GM04504 (cell line): ENCODE results near the gene ZCCHC7.
A peak's percentile ranks its signal among the peaks of the same experiment; 100 is the strongest.
"Not testable (repeated sequence)": the region's sequence is repeated elsewhere in the genome, so short reads cannot be mapped to it uniquely, and the experiment has no call there.

ENCODE experiments used
- DNase-seq: peaks from one replicate; pipeline ENCODE4 v3.0.0-alpha.2; 2012; ENCODE audit warnings: low read depth

Gene ZCCHC7

DNA sequence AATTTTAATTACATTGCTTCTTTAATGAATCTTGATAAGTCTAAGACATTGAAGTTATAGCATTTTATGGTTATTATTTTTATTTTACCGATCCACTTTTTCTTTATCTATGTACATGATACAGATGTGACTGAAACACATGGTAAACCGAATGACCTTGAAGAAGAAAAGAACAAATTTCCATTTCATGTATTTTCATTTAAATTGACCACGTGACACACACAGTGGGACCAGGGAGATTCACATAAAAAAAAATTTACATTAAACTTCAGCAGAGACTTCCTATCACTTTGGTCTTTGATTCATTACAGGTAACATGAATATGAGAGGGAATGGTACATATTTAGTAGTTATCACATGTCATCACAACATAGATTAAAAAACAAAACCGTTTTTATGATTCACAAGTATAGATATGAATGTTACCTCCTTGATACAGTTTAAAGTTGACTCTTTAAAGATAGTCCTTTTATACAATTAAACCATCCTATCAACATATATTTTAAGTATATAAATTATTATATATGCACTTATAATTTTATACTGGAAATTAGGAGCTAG is 133.1 kb downstream of the ZCCHC7 start:
- no peak for DNase-seq

DNA sequence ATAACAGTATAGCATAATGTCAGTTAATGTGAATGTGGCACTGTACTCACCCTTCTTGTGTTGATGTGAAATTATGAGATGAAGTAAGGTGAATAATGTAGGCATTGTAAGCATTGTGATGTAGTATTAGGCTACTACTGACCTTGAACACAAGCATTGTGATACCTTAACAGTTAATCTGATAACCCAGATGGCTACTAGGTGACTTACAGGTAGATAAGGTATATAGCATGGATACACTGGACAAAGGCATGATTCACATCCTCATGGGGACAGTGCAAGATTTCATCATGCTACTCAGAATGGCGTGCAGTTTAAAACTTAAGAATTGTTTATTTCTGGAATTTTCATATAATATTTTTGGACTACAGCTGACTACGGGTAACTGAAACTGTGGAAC is 134.8 kb downstream of the ZCCHC7 start:
- no peak for DNase-seq

DNA sequence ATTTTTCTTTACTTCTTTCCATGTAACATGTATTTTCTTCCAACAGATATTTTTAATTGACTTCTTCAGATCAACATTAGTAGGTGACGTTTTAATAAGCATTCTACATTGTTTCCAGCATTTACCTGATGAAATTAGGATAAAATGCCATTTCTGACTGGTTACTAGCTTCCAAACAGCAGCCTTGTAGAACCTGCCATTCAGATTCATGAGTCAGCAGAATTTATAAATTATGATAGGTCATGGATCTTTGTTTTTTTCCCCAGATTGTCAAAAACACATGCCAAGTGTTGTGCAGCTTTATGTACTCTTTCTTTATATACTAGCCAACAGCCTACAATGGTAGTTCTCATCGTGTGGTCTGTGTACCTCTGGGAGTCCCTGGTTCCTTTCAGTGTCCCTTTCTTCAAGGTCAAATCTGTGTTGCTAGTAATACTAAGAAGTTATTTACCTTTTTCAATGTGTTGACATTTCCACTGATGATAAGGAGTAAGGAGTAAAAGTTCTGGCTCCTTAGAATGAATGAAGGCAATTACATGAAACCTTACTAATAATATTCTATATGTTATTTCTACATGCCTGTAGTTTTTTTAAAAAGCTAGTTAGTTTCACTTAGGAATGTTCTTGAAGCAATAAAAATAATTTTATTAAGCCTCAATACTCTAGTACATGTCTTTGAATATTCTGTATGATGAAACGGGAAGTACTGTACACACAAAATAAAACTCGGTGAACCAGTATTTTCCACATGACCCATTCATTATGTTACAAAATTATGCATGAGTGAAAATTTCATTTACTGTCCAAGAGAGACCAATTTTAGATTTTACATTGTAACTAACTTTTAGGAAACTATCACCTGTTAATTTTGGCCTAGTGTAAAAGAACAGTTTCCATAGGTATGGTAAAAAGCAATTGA is 135.8 kb downstream of the ZCCHC7 start:
- DNase-seq, result no peak

DNA sequence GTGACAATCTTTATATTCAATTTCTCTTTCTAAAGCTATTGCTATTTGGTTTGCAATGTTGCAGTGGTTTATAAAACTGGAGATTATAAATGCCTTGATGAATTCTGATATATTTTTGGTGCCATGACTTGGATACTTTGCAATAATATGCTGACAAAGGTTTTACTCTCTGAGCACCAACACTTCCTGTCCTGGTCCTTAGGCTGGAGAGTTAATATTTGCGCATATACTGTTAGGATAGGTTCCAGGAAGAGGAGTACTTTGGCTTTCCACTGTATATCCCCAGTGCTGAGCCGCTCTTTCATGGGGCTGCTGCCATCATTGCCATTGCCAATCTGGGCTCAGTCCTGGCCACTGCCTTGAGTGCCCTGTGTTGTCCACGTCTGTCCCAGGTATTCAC is 139.6 kb downstream of the ZCCHC7 start:
- DNase-seq, result no peak

DNA sequence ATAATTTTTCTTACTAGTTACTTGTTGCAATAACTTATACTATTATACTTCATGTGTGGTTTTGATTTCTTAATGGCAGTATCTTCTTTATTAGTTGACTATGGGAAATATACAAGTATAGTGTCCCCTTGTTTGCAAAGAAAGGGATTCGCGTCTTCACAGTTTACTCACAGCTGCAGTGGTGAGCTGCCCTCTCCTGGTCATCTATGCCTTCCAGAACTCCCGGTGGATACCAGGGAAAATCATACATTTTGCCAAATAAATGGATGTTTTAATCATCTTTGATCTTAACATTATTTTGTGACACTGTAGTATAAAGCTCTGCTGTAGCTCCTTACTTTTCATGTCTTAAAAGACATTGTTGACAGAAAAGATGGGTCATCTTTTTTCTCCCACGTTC is 142.0 kb downstream of the ZCCHC7 start:
- no peak for DNase-seq

DNA sequence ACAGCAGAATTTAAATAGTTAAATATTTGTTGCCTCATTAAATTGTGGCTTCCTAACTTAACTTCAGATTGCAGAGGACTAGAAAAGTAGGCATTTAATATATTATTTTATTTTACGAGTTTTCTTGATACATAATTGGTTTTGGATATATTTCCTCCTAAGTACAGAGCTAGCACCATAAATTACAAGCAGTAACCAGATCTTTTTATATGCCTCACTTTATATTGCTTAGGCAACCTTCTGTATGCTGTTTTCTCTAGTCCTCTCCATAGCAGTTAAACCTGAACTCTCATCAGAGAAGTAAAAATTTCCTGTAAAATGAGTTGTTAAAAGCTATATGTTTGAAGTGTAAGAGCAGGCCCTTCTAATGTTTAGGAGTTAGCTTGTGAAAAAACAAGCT is 144.2 kb downstream of the ZCCHC7 start:
- DNase-seq, result no peak

DNA sequence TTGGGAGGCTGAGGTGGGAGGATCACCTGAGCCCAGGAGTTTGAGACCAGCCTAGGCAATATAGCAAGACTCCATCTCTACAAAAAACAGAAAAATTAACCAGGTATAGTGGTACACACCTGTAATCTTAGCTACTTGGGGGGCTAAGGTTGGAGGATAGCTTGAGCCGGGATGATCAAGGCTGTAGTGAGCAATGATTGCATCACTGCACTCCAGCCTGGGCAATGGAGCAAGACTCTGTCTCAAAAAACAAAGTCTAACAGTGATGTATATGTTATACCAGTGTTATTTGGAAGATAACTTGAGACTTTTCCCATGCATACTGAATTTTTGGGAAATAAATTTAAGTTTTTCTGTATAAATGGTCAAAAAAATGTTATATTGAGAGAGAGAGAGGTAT is 146.3 kb downstream of the ZCCHC7 start:
- DNase-seq, result no peak

DNA sequence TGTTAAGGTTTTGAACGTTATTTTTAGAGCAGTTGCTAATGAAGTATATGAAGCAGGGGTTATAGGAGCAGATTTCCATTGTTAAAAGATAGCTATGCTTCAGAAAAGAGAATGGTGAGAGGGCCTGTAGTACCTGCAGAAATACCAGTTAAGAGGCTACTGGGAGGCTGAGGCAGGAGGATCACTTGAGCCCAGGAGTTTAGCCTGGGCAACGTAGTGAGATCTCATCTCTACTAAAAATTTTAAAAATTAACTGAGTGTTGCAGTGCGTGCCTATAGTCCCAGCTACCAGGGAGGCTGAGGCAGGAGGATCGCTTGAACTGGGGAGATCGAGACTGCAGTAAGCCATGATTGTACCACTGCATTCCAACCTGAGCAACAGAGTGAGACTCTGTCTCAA is 148.8 kb downstream of the ZCCHC7 start:
- no peak for DNase-seq

DNA sequence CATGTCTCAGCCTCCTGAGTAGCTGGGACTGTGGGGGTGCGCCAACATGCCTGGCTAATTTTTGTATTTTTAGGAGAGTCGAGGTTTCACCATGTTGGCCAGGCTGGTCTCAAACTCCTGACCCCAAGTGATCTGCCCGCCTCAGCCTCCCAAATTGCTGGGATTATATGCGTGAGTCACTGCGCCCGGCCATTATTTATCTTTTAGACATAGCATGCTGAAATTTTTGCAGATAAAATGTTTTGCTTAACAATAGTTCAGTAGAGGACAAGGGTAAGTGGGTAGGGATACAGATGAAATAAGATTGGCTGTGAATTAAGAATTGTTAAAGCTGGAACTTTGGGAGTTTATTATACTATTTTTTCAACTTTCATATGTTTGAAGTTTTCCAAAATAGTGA is 151.3 kb downstream of the ZCCHC7 start:
- no peak for DNase-seq

DNA sequence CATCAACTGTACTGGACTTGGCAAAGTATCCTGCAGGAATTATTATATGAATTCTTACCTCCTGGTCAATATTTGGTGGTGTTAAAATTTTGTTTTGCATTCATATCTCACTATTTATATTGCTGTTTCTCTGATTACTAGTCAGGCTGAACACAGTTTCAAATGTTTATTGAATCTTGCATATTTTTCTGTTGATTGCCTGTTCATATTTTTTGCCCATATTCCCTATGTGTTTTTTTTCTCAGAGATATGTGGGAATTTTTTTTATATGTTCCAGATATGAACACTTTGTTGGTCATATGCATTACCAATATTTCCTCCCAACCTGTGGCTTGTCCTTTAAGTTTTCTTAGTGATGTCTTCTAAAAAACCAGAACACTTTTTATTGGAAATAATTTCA is 153.2 kb downstream of the ZCCHC7 start:
- DNase-seq, result no peak

DNA sequence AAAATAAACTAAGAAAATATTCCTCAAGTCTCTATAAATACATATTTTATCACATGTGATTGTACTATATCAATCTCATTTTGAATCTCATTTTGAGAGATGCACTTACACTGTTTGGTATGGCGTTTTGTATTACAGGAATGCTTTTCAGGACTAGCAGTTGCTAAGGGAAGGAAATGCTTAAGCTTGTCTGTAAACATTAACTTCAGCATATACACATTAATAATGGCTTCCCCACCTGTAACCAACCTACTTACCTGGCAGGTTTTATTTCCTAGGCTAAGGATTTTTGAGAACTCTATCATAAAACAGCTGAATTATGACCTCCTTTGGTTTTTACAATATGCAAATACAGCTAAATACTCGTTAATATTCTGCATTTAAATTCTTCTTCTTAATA is 161.2 kb downstream of the ZCCHC7 start:
- no peak for DNase-seq

DNA sequence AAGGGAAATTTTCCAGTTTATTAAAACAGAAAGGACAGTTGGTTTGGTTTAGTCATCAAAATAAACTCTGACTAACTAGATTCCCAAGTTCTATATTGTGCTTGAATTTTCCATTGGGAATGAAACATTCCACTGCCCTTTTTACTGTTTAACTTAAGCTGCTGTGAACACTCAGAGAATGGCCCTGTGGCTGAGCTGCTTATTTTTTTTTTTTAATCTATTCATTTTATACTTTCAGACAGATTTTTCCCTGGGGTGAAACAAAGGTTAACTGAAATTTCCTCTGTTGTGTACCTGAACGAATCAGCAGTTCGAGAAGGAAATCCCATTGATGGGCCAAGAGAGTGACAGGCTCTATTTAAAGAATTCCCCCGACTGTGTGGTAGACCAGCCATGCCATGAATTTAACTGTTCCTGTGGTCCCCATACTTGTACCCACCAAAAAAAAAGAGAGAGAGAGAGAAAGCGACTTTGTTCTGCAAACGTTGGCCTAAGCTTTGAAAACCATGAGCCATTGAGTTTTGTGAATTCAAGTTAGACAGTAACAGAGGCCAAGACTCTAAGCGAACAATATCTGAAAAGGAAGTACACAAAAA is 163.5 kb downstream of the ZCCHC7 start:
- DNase-seq, result no peak

DNA sequence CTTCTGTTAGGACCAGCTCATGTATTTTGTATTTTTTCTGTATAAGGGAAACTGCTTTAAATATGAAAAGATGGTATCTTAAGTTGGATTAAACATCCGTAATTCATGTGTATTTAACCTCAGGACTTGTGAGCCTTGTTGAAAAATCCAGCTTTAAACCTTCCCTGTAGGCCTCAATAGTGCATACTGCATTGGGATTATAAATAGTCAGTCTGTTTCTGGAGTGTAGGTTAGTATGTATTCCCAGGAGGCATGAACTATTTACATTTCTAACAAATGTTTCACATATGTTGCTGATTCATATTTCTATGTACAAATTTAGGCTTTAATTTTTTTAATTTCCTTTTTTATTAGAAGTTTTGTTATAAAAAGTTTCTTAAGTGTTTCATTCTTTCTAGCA is 164.3 kb downstream of the ZCCHC7 start:
- no peak for DNase-seq

DNA sequence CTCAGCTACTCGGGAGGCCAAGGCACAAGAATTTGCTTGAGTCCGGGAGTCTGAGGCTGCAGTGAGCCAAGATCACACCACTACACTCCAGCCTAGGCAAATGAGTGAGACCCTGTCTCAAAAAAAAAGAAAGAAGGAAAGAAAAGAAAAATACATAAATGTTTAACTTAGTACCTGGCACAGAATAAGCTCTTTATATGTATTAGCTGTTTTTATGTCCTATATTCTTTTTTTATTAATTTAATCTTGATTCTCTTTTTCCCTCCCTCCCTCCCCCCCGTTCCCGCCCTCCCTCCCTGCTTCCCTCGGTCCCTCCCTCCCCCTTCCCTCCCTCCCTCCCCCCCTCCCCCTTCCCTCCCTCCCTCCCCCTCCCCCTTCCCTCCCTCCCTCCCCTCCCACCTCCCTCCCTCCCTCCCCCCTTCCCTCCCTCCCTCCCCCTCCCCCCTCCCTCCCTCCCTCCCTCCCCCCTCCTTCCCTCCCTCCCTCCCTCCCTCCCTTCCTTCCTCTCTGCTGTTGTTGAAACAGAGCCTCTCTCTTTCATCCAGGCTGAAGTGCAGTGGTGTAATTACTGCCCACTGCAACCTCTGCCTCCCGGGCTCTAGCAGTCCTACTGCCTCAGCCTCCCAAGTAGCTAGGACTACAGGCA is 166.3 kb downstream of the ZCCHC7 start:
- DNase-seq, result no peak

DNA sequence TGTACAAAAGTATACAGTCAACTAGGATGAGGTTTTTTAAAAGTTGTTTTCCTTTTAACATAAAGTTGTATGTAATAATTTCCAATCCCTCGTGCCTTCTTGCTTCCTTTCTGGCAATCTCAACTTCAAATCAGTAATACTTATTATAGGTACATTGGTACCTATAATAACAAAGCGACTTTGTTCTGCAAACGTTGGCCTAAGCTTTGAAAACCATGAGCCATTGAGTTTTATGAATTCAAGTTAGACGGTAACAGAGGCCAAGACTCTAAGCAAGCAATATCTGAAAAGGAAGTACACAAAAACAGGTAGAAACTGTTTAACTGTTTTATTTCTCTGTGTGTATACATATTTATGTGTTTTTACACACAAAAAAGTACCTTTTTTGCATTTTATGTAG is 166.9 kb downstream of the ZCCHC7 start:
- DNase-seq, result no peak

DNA sequence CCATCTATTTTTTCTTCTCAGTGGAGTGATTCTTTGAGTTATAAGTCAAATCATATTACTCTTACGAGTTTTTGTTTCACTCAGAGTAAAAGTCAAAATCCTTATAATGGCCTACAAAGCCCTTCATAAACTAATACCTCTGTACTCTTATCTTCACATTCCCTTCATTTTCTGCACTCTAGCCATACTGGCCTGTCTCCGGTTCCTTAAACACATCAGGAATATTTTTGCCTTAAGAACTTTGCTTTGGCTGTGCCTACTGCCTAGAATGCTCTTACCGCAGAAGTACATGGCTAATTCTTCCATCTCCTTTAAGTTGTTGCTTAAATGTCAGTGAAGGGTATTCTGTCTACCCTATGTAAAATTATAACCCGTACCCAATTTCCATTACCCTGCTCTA is 169.3 kb downstream of the ZCCHC7 start:
- DNase-seq, result no peak

DNA sequence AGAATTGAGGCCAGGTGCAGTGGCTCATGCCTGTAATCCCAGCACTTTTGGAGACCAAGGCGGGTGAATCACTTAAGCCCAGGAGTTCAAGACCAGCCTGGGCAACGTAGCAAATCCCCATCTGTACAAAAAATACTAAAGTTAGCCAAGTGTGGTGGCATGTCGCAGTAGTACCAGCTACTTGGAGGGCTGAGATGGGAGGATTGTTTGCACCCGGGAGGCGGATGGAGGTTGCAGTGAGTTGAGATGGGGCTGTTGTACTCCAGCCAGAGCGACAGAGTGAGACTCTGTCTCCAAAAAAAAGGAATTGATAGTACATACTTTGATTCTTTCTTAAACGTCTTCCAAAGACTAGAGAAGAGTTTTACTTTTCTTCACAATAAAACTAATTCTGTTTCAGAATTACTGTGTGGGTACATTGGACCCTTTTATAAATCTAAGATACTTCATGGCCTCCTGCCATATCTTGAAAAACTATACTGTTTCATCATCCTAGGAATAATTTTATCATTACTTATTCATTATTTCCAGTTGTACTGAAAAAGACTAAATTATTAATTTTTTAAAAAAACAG is 170.1 kb downstream of the ZCCHC7 start:
- no peak for DNase-seq

DNA sequence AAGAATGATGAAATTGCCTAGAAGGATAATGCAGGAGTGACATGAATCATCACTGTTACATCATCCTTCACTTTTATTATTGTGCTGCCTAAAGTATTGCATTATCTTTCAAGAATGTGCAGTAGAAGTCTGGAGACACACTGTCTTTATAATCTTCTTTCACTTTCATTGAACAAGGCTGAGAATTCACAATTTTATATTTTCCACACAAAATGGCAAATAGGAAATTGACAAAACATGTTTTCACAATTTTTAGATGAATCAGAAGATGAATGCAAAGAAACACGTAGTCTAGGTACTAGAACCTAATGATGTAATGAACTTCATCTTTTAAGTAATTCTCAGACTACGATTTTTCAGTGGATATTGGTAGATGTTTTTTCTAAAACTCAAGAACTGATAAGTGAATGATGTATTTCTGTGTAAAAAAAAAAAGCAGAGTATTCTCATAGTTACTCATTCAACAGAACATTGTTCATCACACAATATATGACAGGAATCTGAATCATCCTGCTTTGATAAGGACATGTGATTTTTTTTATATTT is 170.6 kb downstream of the ZCCHC7 start:
- DNase-seq, result peak; percentile 64

DNA sequence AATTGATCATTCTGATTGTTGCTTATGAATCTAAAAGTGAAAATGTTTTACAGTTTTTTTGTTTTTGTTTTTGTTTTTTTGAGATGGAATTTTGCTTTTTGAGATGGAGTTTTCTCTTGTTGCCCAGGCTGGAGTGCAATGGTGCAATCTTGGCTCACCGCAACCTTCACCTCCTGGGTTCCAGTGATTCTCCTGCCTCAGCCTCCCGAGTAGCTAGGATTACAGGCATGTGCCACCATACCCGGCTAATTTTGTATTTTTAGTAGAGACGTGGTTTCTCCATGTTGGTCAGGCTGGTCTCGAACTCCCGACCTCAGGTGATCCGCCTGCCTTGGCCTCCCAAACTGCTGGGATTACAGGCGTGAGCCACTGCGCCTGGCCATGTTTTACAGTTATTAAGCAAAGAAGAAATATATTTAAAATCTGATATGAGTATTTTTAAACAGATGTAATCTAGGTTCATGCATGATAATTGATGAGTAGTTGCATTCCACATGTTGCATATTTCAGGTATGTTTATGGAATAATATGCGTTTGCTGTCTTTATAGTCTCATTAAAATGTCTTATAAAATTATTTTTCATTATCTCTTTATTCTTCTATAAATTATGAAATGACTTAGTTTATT is 171.4 kb downstream of the ZCCHC7 start:
- DNase-seq, result not testable (repeated sequence)

DNA sequence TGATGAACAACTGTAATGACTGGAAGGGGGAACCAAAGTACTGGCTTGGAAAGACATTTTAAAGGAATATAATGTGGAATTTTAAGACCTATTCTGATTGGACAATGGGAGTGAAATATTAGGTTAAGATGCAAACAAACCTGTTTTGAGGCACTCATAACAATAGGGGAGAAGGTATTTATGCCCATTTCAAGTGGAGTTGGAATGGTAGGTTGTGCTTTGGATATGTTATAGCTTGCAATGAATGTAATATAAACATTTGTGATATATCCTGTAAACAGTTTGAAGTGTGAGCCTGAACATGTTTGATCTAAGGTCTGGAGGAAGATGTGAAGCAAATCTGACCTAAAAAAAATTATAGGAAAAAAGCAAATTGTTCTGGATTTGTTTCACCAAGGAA is 172.5 kb downstream of the ZCCHC7 start:
- no peak for DNase-seq

DNA sequence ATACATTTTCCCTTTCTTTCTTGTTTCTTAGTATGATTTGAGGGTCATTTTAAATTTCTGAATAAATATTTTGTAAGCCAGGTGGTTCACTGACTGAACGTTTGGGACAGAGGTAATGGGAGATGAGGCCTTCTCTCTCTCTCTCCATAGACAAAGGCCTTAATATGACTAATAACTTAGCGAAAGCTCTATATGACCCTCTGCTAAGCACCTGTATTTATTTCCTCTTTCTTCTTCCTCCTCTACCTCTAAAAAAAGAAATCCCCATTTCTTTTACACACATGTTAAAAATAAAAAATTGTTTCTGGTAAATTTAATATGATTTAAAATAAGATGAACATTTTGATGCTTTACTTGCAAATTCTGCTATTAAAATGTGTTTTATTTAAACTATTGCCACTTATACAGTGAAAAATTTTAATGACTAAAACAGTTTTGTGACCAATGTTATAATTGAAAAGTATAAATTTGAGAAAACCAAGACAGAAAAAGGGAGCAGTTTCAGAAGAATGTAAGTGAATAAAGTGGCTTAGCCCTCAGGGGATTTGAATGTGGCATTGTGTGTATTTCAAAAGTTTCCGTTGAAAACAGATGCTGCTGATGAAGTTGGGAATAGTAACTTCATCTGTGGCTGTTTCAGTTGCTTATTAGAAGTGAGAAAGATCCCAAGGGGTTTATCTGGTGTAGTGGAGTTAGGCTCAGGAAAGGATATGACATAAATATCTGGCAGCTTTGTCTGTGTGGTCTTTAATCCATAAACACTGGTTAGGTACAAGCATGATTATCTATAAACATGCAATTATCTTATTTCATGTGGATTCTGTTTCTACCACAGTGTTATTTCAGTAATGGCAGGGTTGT is 173.5 kb downstream of the ZCCHC7 start:
- no peak for DNase-seq
